ENCODE results near the gene ECEL1. TPM values are rescaled to one million over a fixed set of nuclear protein-coding genes. Genes with fewer than 3 reads are reported as not detected.
"Not testable (repeated sequence)": the region's sequence is repeated elsewhere in the genome, so short reads cannot be mapped to it uniquely, and the experiment has no call there.

Gene ECEL1
- polyA plus RNA-seq, 4 donors = 0.38 to 1.7 TPM; not detected in 2

GRCh38 chr2:232435375-232435648 is 52.3 kb downstream of the ECEL1 start:
- 74 to 85% (median 78%) methylated on average over 4 of the region's 4 CpGs for WGBS, 3 donors
- Histone ChIP-seq H3K9me3 (ENCODE audit: control insufficient read depth in 2 of 2, insufficient read depth in 1 of 2, low read depth in 1 of 2, low read length in 1 of 2) (no peaks in the 10 kb centered on the region), H3K27ac (ENCODE audit: low read depth in 1 of 3, low read length in 2 of 3) (no peak overlapping the region), H3K4me1 (ENCODE audit: control insufficient read depth in 3 of 3, insufficient read depth in 2 of 3, low read depth in 1 of 3, low read length in 2 of 3) (no peaks in the 10 kb centered on the region), H3K27me3 (ENCODE audit: control insufficient read depth in 3 of 3, insufficient read depth in 3 of 3, low read length in 3 of 3) (peaks cover 0 to 3% (median 0%) of the 10 kb centered on the region in 3 donors), H3K4me3 (ENCODE audit: low read depth in 1 of 3, low read length in 3 of 3) (no peak overlapping the region), H3K36me3 (ENCODE audit: control insufficient read depth in 3 of 3, insufficient read depth in 2 of 3, low read depth in 1 of 3, low read length in 3 of 3) (no peaks in the 10 kb centered on the region)
- FAIRE-seq (no peak), DNase-seq (no peak)

DNA sequence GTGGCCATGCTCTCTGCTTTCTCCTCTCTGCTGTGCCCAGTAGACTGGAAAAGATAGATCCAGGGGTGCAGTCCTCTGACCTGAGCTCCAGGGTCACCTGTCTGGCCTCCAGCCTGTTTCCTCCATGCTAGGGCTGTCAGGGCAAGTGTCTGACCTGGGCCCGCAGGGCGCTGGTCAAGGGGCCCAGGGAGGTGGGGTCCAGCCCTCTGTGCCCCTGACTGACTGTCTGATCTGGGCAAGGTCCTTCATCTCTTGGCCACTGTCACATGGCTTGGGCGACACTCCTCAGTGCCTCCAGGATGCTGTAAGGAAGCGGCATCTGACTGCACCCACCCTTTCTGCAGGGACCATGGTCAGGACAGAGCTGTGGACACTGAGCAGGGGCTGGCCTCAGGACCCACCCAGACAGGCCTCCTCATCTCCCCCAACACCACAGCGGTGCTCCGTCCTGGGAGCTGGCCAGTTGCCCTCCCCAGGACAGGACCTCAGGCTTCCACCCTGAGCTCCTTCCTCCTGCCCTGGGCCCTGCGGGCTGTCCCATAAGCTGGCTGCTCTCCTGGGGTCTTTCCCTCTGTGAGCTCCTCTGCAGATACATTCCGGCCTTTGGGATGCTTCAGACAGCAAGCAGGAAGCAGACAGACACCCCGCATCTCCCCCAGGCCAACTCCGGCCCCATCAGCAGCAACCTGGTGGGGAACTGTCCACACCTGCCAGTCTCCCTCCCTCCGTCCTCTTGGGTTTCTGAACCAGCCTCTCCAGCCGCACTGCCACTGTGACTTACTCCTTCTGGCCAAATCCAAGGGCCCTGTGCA is 52.9 kb downstream of the ECEL1 start:
- WGBS, 3 donors = 85 to 94% (median 87%) methylated on average over 12 of the region's 12 CpGs
- no peaks in the 10 kb centered on the region for H3K36me3 ChIP-seq (ENCODE audit: control insufficient read depth in 3 of 3, insufficient read depth in 2 of 3, low read depth in 1 of 3, low read length in 3 of 3)
- no peak for DNase-seq

GRCh38 chr2:232434091-232434490 is 53.5 kb downstream of the ECEL1 start:
- Histone ChIP-seq H3K9me3 (ENCODE audit: control insufficient read depth in 2 of 2, insufficient read depth in 1 of 2, low read depth in 1 of 2, low read length in 1 of 2) (no peaks in the 10 kb centered on the region), H3K4me3 (ENCODE audit: low read depth in 1 of 3, low read length in 3 of 3) (no peak overlapping the region), H3K27ac (ENCODE audit: low read depth in 1 of 3, low read length in 2 of 3) (no peak overlapping the region), H3K4me1 (ENCODE audit: control insufficient read depth in 3 of 3, insufficient read depth in 2 of 3, low read depth in 1 of 3, low read length in 2 of 3) (no peaks in the 10 kb centered on the region), H3K36me3 (ENCODE audit: control insufficient read depth in 3 of 3, insufficient read depth in 2 of 3, low read depth in 1 of 3, low read length in 3 of 3) (no peaks in the 10 kb centered on the region), H3K27me3 (ENCODE audit: control insufficient read depth in 3 of 3, insufficient read depth in 3 of 3, low read length in 3 of 3) (peaks cover 0 to 3% (median 0%) of the 10 kb centered on the region in 3 donors)
- no peak for DNase-seq
- 73 to 85% (median 85%) methylated on average over 9 of the region's 9 CpGs for WGBS, 3 donors
- FAIRE-seq = no peak

More for the DNA sequence above, 52.9 kb downstream of the ECEL1 start:
- no peak overlapping the region for H3K4me3 ChIP-seq (ENCODE audit: low read depth in 1 of 3, low read length in 3 of 3)
- no peaks in the 10 kb centered on the region for H3K4me1 ChIP-seq (ENCODE audit: control insufficient read depth in 3 of 3, insufficient read depth in 2 of 3, low read depth in 1 of 3, low read length in 2 of 3)
- H3K9me3 ChIP-seq (ENCODE audit: control insufficient read depth in 2 of 2, insufficient read depth in 1 of 2, low read depth in 1 of 2, low read length in 1 of 2) = no peaks in the 10 kb centered on the region
- no peak overlapping the region for H3K27ac ChIP-seq (ENCODE audit: low read depth in 1 of 3, low read length in 2 of 3)
- no peak for FAIRE-seq
- H3K27me3 ChIP-seq (ENCODE audit: control insufficient read depth in 3 of 3, insufficient read depth in 3 of 3, low read length in 3 of 3) = peaks cover 0 to 3% (median 0%) of the 10 kb centered on the region in 3 donors

DNA sequence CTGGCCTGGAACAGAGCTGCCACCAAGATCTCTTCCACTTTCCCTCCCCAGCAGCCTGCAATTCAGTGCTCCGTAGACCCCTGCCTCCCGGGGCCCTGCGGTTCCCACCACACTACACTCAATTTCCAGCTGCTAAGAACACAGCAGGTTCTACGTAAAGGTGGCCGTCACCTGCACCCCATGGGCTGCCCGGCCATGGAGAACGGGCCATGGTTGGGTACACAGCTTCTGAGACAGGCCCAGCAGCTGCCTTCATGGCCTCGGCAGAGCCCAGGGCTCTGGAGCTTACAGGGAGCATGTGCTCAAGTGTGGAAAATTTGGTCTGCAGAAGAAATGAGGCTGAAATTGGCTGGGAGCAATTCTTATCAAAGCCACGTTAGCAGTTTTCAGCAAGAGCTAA is 54.0 kb downstream of the ECEL1 start:
- not testable (repeated sequence) for H3K9me3 ChIP-seq (ENCODE audit: control insufficient read depth in 2 of 2, insufficient read depth in 1 of 2, low read depth in 1 of 2, low read length in 1 of 2); H3K36me3 ChIP-seq (ENCODE audit: control insufficient read depth in 3 of 3, insufficient read depth in 2 of 3, low read depth in 1 of 3, low read length in 3 of 3); DNase-seq; H3K27me3 ChIP-seq (ENCODE audit: control insufficient read depth in 3 of 3, insufficient read depth in 3 of 3, low read length in 3 of 3); H3K4me3 ChIP-seq (ENCODE audit: low read depth in 1 of 3, low read length in 3 of 3); H3K4me1 ChIP-seq (ENCODE audit: control insufficient read depth in 3 of 3, insufficient read depth in 2 of 3, low read depth in 1 of 3, low read length in 2 of 3); FAIRE-seq; H3K27ac ChIP-seq (ENCODE audit: low read depth in 1 of 3, low read length in 2 of 3)
- 86 to 96% (median 92%) methylated on average over 8 to 9 of the region's 9 CpGs for WGBS, 3 donors

GRCh38 chr2:232432598-232433184 is 54.9 kb downstream of the ECEL1 start:
- no peak for DNase-seq
- no peak overlapping the region for H3K27ac ChIP-seq (ENCODE audit: low read depth in 1 of 3, low read length in 2 of 3)
- H3K4me3 ChIP-seq (ENCODE audit: low read depth in 1 of 3, low read length in 3 of 3) = no peak overlapping the region
- no peaks in the 10 kb centered on the region for H3K27me3 ChIP-seq (ENCODE audit: control insufficient read depth in 3 of 3, insufficient read depth in 3 of 3, low read length in 3 of 3)
- no peaks in the 10 kb centered on the region for H3K36me3 ChIP-seq (ENCODE audit: control insufficient read depth in 3 of 3, insufficient read depth in 2 of 3, low read depth in 1 of 3, low read length in 3 of 3)
- FAIRE-seq = no peak
- H3K9me3 ChIP-seq (ENCODE audit: control insufficient read depth in 2 of 2, insufficient read depth in 1 of 2, low read depth in 1 of 2, low read length in 1 of 2) = no peaks in the 10 kb centered on the region
- H3K4me1 ChIP-seq (ENCODE audit: control insufficient read depth in 3 of 3, insufficient read depth in 2 of 3, low read depth in 1 of 3, low read length in 2 of 3) = no peaks in the 10 kb centered on the region
- WGBS, 3 donors = 46 to 77% (median 64%) methylated on average over 14 to 16 of the region's 16 CpGs

DNA sequence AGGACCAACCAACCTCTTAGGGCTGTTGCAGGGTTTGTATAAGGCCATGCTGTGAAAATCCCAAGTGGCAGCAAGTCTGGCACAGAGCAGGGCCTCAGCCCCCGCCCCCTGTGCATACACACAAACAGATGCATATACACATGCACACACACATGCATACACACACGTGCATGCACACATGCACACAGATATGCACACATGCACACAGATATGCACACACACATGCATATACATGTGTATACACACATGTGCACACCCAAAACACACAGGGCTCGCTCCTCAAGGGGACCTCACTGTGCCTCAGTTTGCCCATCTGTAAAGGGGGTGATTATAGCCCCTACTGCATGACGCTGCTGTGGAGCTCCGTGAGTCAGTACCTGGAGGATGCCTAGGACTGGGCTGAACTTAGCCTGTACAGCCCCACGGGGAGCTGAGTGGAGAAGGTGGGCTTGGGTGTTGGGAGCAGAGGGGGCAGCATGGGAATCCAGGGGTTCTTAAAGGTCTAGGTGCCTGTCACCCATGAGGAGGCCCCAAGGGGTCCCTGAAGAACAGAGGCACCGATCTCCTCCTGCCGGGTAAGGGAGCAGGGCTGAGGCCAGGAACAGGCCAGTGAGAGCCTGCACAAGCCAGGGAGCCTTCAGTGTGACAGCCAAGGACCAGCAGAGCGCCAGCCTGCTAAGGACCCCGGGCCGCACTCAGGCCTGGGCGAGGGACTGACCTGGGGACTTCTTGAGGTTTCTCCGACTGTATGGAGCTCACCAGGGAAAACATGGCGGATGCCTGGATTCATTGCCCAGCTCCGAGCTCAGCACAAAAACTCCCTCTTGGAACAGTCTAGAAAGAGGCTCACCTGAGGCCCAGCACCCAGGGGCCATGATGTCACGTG is 55.7 kb downstream of the ECEL1 start:
- Histone ChIP-seq H3K27me3 (ENCODE audit: control insufficient read depth in 3 of 3, insufficient read depth in 3 of 3, low read length in 3 of 3) (no peaks in the 10 kb centered on the region), H3K9me3 (ENCODE audit: control insufficient read depth in 2 of 2, insufficient read depth in 1 of 2, low read depth in 1 of 2, low read length in 1 of 2) (no peaks in the 10 kb centered on the region), H3K4me3 (ENCODE audit: low read depth in 1 of 3, low read length in 3 of 3) (no peak overlapping the region), H3K36me3 (ENCODE audit: control insufficient read depth in 3 of 3, insufficient read depth in 2 of 3, low read depth in 1 of 3, low read length in 3 of 3) (no peaks in the 10 kb centered on the region), H3K4me1 (ENCODE audit: control insufficient read depth in 3 of 3, insufficient read depth in 2 of 3, low read depth in 1 of 3, low read length in 2 of 3) (no peaks in the 10 kb centered on the region), H3K27ac (ENCODE audit: low read depth in 1 of 3, low read length in 2 of 3) (no peak overlapping the region)
- FAIRE-seq = no peak
- DNase-seq = no peak
- WGBS, 3 donors = 81 to 87% (median 84%) methylated on average over 16 of the region's 16 CpGs

Other genes with a start within 250 kb of the ECEL1 start
- under 1 TPM in 1 of 4 donors, not detected in 3; 0.01 TPM for gene ALPP, start 109.1 kb downstream of the ECEL1 start, polyA plus RNA-seq
- gene ALPG, start 81.0 kb downstream of the ECEL1 start, polyA plus RNA-seq = under 1 TPM in 1 of 4 donors, not detected in 3; 0.01 TPM
- 100 to 1,000 TPM in 2 of 4 donors, 10 to 100 TPM in 2; 37.7 to 261 (median 131) TPM for gene ALPI, start 31.7 kb downstream of the ECEL1 start, polyA plus RNA-seq
- not detected for gene PRSS56, start 32.6 kb upstream of the ECEL1 start, polyA plus RNA-seq
- under 1 TPM in 1 of 4 donors, not detected in 3; 0.53 TPM for gene CHRND, start 38.3 kb upstream of the ECEL1 start, polyA plus RNA-seq
- under 1 TPM in 1 of 4 donors, not detected in 3; 0.35 TPM for gene CHRNG, start 51.9 kb upstream of the ECEL1 start, polyA plus RNA-seq
- gene TIGD1, start 62.7 kb upstream of the ECEL1 start, polyA plus RNA-seq = 1 to 10 TPM in 3 of 4 donors, under 1 TPM in 1; 0.54 to 6.6 (median 3.0) TPM
- gene EIF4E2, start 62.9 kb upstream of the ECEL1 start, polyA plus RNA-seq = 100 to 1,000 TPM in 1 of 4 donors, 10 to 100 TPM in 3; 67.9 to 103 (median 88.4) TPM
- 1 to 10 TPM in 3 of 4 donors, under 1 TPM in 1; 0.45 to 8.5 (median 4.1) TPM for gene EFHD1, start 145.8 kb upstream of the ECEL1 start, polyA plus RNA-seq
- 10 to 100 TPM; 12.7 to 56.6 (median 19.9) TPM for gene GIGYF2, start 209.5 kb upstream of the ECEL1 start, polyA plus RNA-seq